H1 (cell line): ENCODE results near the gene GSTM2.

Experiments
- ASH2L ChIP-seq: fragments of 200-600, 300-600 bp; sonication (generic); IDR thresholded peaks from one replicate; pipeline ENCODE4 v1.7.1; 2017; ENCODE audit warnings: low read length
- CTCF ChIP-seq, 3 experiments: IDR thresholded peaks; 1 replicate in 2 of 3; 2 replicates in 1 of 3; pipeline versions ENCODE4 v1.5.1 to v1.6.1; 2011; ENCODE audit warnings: low read length in 3 of 3, mild to moderate bottlenecking in 3 of 3, inconsistent platforms in 2 of 3, low read depth in 1 of 3, moderate library complexity in 1 of 3; ENCODE audit not compliant: insufficient read depth in 1 of 3; ENCODE audit errors: control extremely low read depth in 1 of 3
- MAFK ChIP-seq: IDR thresholded peaks from 2 replicates; pipeline ENCODE4 v1.6.1; 2012; ENCODE audit warnings: low read depth, mild to moderate bottlenecking, improper control_type of control experiment, low read length
- SIN3A ChIP-seq, 2 experiments: IDR thresholded peaks in 1 of 2; conservative IDR thresholded peaks in 1 of 2; 2 replicates each; pipeline ENCODE4 v1.6.1; 2011 to 2012; ENCODE audit warnings: low read length in 2 of 2, improper control_type of control experiment in 1 of 2, low read depth in 1 of 2, mild to moderate bottlenecking in 1 of 2

GRCh38 chr1:109657395-109657794 lies 10.5 kb upstream of the GSTM2 start:
- no peak for TF ChIP-seq MAFK
- TF ChIP-seq SIN3A (conservative IDR thresholded peaks at IDR 0.05 in 1 of 2, IDR thresholded peaks at IDR 0.05 in 1 of 2; ENCODE audit: low read depth in 1 of 2, low read length in 2 of 2): no peak
- no peak for TF ChIP-seq ASH2L
- TF ChIP-seq CTCF (IDR thresholded peaks at IDR 0.05; ENCODE audit: control extremely low read depth in 1 of 3, insufficient read depth in 1 of 3, low read depth in 1 of 3, low read length in 3 of 3): no peak
